Astrocyte (in vitro differentiated cells and primary cell): ENCODE measurements around the gene NCOR2. TPM values are rescaled to one million over a fixed set of nuclear protein-coding genes. Genes with fewer than 3 reads are reported as not detected.

ENCODE experiments used
- DNase-seq: peaks from one replicate; pipeline ENCODE4 v3.0.0-alpha.2; 2010; ENCODE audit warnings: low read depth
- FAIRE-seq: peaks from 2 replicates; lab custom pipeline; 2011; peaks lifted over from hg19 to GRCh38; lab: Jason Lieb, UNC
- H2AFZ ChIP-seq: 2 replicates; pipeline ENCODE4 v1.6.0; 2012; ENCODE audit warnings: low read depth, low read length, inconsistent platforms
- H3K27ac ChIP-seq: 2 replicates; pipeline ENCODE4 v1.5.1; 2011; ENCODE audit warnings: low read depth, low read length, inconsistent platforms
- H3K27me3 ChIP-seq: 2 replicates; pipeline ENCODE4 v1.6.0; 2011; ENCODE audit warnings: low read length, inconsistent platforms; ENCODE audit not compliant: insufficient read depth
- H3K36me3 ChIP-seq: 2 replicates; pipeline ENCODE4 v1.5.1; 2011; ENCODE audit warnings: low read length, inconsistent platforms; ENCODE audit not compliant: insufficient read depth
- H3K4me1 ChIP-seq: 2 replicates; pipeline ENCODE4 v1.5.1; 2011; ENCODE audit warnings: low read length, inconsistent platforms; ENCODE audit not compliant: insufficient read depth
- H3K4me2 ChIP-seq: 2 replicates; pipeline ENCODE4 v1.6.0; 2012; ENCODE audit warnings: low read length, inconsistent platforms
- H3K4me3 ChIP-seq: 2 replicates; pipeline ENCODE4 v1.5.1; 2011; ENCODE audit warnings: low read depth, mild to moderate bottlenecking, low read length, inconsistent platforms; ENCODE audit not compliant: insufficient read depth
- H3K79me2 ChIP-seq: 2 replicates; pipeline ENCODE4 v1.6.0; 2012; ENCODE audit warnings: mild to moderate bottlenecking, low read length, inconsistent platforms; ENCODE audit not compliant: insufficient read depth
- H3K9ac ChIP-seq: 2 replicates; pipeline ENCODE4 v1.6.0; 2012; ENCODE audit warnings: mild to moderate bottlenecking, low read length, inconsistent platforms
- H3K9me3 ChIP-seq: 2 replicates; pipeline ENCODE4 v1.5.1; 2012; ENCODE audit warnings: low read depth, mild to moderate bottlenecking, low read length, inconsistent platforms; ENCODE audit not compliant: insufficient read depth
- H4K20me1 ChIP-seq: 2 replicates; pipeline ENCODE4 v1.6.0; 2012; ENCODE audit warnings: low read length, inconsistent platforms; ENCODE audit not compliant: insufficient read depth
- H3K27ac Mint-ChIP-seq: one replicate; pipeline ENCODE4 v1.8.0; 2021; ENCODE audit warnings: mild to moderate bottlenecking, mixed read lengths; ENCODE audit not compliant: unreplicated experiment
- H3K27me3 Mint-ChIP-seq: one replicate; pipeline ENCODE4 v1.8.0; 2021; ENCODE audit warnings: low read depth, mixed read lengths; ENCODE audit not compliant: unreplicated experiment
- H3K36me3 Mint-ChIP-seq: one replicate; pipeline ENCODE4 v1.8.0; 2021; ENCODE audit warnings: low read depth, mixed read lengths; ENCODE audit not compliant: unreplicated experiment
- H3K4me1 Mint-ChIP-seq: one replicate; pipeline ENCODE4 v1.8.0; 2021; ENCODE audit warnings: low read depth, mixed read lengths; ENCODE audit not compliant: unreplicated experiment
- H3K4me3 Mint-ChIP-seq: one replicate; pipeline ENCODE4 v1.8.0; 2021; ENCODE audit warnings: mild to moderate bottlenecking, moderate library complexity, mixed read lengths; ENCODE audit not compliant: unreplicated experiment
- H3K9me3 Mint-ChIP-seq: one replicate; pipeline ENCODE4 v1.8.0; 2021; ENCODE audit warnings: mild to moderate bottlenecking, mixed read lengths; ENCODE audit not compliant: unreplicated experiment
- EZH2 ChIP-seq: IDR thresholded peaks from 2 replicates; pipeline ENCODE4 v1.6.1; 2012; ENCODE audit warnings: mild to moderate bottlenecking, low read length, inconsistent platforms; ENCODE audit not compliant: insufficient read depth
- total RNA-seq: library from RNA; stranded (reverse); gene quantifications from 2 replicates; pipeline ENCODE4 v1.2.1, GENCODE V29; 2021
- TF ChIP-seq, protein P1 (sequence below): IDR thresholded peaks from 2 replicates; pipeline ENCODE4 v1.5.1; 2011; ENCODE audit warnings: low read depth, mild to moderate bottlenecking, inconsistent platforms, low read length, moderate library complexity; ENCODE audit not compliant: insufficient read depth

The NCOR2 gene
- total RNA-seq, 1 donor from 2014 or later, result 425 TPM

- Histone ChIP-seq H3K4me3 (no peak overlapping the region), H3K9me3 (no peaks in the 10 kb centered on the region), H3K9ac (no peak overlapping the region), H3K36me3 (no peaks in the 10 kb centered on the region), H3K79me2 (peaks cover 100% of the 10 kb centered on the region), H3K27ac (no peak overlapping the region), H3K27me3 (no peaks in the 10 kb centered on the region), H3K4me2 (no peak overlapping the region), H2AFZ (no peak overlapping the region), H3K4me1 (peaks cover 13% of the 10 kb centered on the region), H4K20me1 (peaks cover 98% of the 10 kb centered on the region)
- Mint-ChIP-seq H3K27ac (peak overlapping the region; percentile 80), H3K4me1 (peaks cover 48% of the 10 kb centered on the region), H3K9me3 (no peaks in the 10 kb centered on the region), H3K36me3 (peaks cover 8% of the 10 kb centered on the region), H3K4me3 (no peak overlapping the region), H3K27me3 (no peaks in the 10 kb centered on the region)
- FAIRE-seq, result no peak
- TF ChIP-seq, protein P1, sequence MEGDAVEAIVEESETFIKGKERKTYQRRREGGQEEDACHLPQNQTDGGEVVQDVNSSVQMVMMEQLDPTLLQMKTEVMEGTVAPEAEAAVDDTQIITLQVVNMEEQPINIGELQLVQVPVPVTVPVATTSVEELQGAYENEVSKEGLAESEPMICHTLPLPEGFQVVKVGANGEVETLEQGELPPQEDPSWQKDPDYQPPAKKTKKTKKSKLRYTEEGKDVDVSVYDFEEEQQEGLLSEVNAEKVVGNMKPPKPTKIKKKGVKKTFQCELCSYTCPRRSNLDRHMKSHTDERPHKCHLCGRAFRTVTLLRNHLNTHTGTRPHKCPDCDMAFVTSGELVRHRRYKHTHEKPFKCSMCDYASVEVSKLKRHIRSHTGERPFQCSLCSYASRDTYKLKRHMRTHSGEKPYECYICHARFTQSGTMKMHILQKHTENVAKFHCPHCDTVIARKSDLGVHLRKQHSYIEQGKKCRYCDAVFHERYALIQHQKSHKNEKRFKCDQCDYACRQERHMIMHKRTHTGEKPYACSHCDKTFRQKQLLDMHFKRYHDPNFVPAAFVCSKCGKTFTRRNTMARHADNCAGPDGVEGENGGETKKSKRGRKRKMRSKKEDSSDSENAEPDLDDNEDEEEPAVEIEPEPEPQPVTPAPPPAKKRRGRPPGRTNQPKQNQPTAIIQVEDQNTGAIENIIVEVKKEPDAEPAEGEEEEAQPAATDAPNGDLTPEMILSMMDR, result no peak
- no peak for TF ChIP-seq EZH2
- no peak for DNase-seq
Observed at GRCh38 chr12:124558313-124558712, 9.1 kb downstream of the NCOR2 start.

- H3K4me1 Mint-ChIP-seq, result peaks cover 50% of the 10 kb centered on the region
- no peak overlapping the region for H3K27ac ChIP-seq
Observed at GRCh38 chr12:124557518-124558223, 9.7 kb downstream of the NCOR2 start.

More at GRCh38 chr12:124557518-124558223, 9.7 kb downstream of the NCOR2 start:
- H3K4me2 ChIP-seq, result no peak overlapping the region
- Mint-ChIP-seq H3K4me3 (no peak overlapping the region), H3K27me3 (no peaks in the 10 kb centered on the region), H3K27ac (no peak overlapping the region), H3K9me3 (no peaks in the 10 kb centered on the region), H3K36me3 (peaks cover 12% of the 10 kb centered on the region)
- no peaks in the 10 kb centered on the region for H3K9me3 ChIP-seq
- no peak for TF ChIP-seq EZH2
- TF ChIP-seq, protein P1, result no peak
- no peak overlapping the region for H3K4me3 ChIP-seq
- no peaks in the 10 kb centered on the region for H3K36me3 ChIP-seq
- peaks cover 13% of the 10 kb centered on the region for H3K4me1 ChIP-seq
- FAIRE-seq, result no peak
- no peak overlapping the region for H3K9ac ChIP-seq
- peaks cover 100% of the 10 kb centered on the region for H3K79me2 ChIP-seq
- no peak for DNase-seq
- no peaks in the 10 kb centered on the region for H3K27me3 ChIP-seq
- H4K20me1 ChIP-seq, result peaks cover 98% of the 10 kb centered on the region
- H2AFZ ChIP-seq, result no peak overlapping the region
